GM18502 (cell line): ENCODE measurements around the gene STAT6.
"Not testable (repeated sequence)": the region's sequence is repeated elsewhere in the genome, so short reads cannot be mapped to it uniquely, and the experiment has no call there.

Experiments used
- ATAC-seq: cut with Tn5 transposase; IDR thresholded peaks from one replicate; pipeline ENCODE4 v1.9.1; 2021; ENCODE audit warnings: mild to moderate bottlenecking; ENCODE audit not compliant: unreplicated experiment, poor library complexity

STAT6 gene

GRCh38 chr12:57089271-57090245 is 21.6 kb downstream of the STAT6 start:
- ATAC-seq, result no peak

- peak; percentile 59 for ATAC-seq
Measured at GRCh38 chr12:57088354-57089270, 22.6 kb downstream of the STAT6 start, which contains the start of gene NAB2. Gene NAB2, plus strand, starts transcription at chr12:57089114. Its CDS starts 158 bp downstream, at chr12:57089272.

GRCh38 chr12:57087691-57088353 is 23.3 kb downstream of the STAT6 start:
- peak; percentile 36 for ATAC-seq

- ATAC-seq, result peak; percentile 39
Measured at GRCh38 chr12:57087010-57087690, 24.0 kb downstream of the STAT6 start.

- ATAC-seq, result no peak
Measured at GRCh38 chr12:57086493-57087009, 24.6 kb downstream of the STAT6 start.

GRCh38 chr12:57085999-57086492 is 25.1 kb downstream of the STAT6 start:
- no peak for ATAC-seq

- no peak for ATAC-seq
Measured at GRCh38 chr12:57080855-57081254, 30.3 kb downstream of the STAT6 start.

GRCh38 chr12:57079821-57080220 is 31.3 kb downstream of the STAT6 start:
- ATAC-seq, result no peak

GRCh38 chr12:57078519-57079404 is 32.4 kb downstream of the STAT6 start, which contains the start of gene NEMP1:
Gene NEMP1, minus strand, starts transcription at chr12:57078791. Its CDS starts 46 bp downstream, at chr12:57078745.
- peak; percentile 96 for ATAC-seq

GRCh38 chr12:57073566-57074450 is 37.4 kb downstream of the STAT6 start:
- ATAC-seq, result not testable (repeated sequence)

- no peak for ATAC-seq
Measured at GRCh38 chr12:57072661-57073060, 38.5 kb downstream of the STAT6 start.

GRCh38 chr12:57069523-57069922 is 41.6 kb downstream of the STAT6 start:
- ATAC-seq, result peak; percentile 81

- ATAC-seq, result no peak
Measured at GRCh38 chr12:57066245-57066644, 44.9 kb downstream of the STAT6 start.

- ATAC-seq, result peak; percentile 81
Measured at GRCh38 chr12:57063991-57064685, 47.0 kb downstream of the STAT6 start.

GRCh38 chr12:57058454-57058853 is 52.7 kb downstream of the STAT6 start:
- peak; percentile 42 for ATAC-seq

GRCh38 chr12:57057067-57057751 is 54.0 kb downstream of the STAT6 start:
- ATAC-seq, result no peak
